Hepatic stellate cell (primary cell): Measurements from ENCODE around the gene ITGBL1.
"Not testable (repeated sequence)": the region's sequence is repeated elsewhere in the genome, so short reads cannot be mapped to it uniquely, and the experiment has no call there.

Experiments
- DNase-seq: peaks from one replicate; pipeline ENCODE4 v3.0.0; 2011; ENCODE audit warnings: low spot score

The ITGBL1 gene

DNA sequence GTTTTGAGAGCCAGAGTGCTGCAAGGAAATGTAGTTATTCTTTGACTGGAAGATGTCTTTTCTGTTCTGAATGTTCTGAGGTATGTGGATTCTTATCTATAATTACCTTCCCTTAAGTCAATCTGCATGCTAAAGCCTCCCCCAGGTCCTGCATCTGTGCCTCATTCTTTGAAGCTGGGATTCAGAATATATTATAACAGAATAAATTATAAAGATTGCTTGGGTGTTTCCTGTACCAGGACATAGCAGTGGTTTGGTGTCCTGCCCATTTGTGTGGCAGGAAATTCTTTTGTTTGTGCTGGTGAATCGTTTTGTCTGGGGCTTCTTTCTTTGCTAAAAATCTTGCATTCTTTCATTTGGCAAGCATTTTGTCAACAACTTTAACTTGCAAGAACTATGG is 60.2 kb downstream of the ITGBL1 start:
- DNase-seq, result no peak

DNA sequence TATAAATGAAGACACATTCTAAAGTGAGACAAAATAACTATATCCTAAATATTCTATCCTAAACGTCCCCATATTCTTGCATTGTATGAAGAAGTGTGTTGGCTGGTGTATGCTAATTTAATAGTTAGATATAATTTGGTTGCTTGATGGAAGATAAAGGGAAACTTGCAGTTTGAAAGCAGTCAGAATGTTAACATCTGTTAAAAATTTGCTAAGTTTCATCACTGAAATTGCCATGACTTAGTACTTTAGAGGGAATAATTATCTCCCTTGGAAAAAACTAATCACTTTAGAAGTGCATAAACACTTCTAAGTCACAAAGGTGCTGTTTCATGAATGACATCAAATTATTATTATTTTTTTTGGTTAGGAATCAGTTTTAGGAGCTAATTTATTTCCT is 61.6 kb downstream of the ITGBL1 start:
- no peak for DNase-seq

DNA sequence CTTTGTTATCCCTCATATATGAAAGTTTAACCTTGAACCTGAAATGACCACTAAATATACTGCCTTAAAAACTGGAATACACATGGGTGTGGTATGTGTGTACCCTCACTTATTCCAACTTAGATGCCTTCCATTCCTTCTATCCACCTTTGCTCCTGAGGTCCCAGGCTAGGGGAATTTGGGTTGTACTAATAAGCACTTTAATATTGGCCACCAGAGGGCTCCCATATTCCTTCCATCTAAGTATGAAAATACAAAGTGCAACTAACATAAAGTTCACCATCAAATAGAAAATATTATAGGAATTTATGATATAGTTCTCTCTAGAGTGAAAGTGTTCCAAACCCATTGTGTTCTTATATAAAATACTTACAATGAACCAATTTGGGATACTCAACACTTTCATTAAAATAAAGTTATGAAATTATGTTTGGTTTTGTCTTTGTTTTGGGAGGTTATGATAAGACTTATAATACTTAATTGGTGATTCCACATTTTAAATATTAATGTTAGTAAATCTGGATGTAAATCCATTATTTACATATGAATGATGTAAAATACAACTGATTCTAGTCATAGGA is 62.3 kb downstream of the ITGBL1 start:
- DNase-seq, result no peak

DNA sequence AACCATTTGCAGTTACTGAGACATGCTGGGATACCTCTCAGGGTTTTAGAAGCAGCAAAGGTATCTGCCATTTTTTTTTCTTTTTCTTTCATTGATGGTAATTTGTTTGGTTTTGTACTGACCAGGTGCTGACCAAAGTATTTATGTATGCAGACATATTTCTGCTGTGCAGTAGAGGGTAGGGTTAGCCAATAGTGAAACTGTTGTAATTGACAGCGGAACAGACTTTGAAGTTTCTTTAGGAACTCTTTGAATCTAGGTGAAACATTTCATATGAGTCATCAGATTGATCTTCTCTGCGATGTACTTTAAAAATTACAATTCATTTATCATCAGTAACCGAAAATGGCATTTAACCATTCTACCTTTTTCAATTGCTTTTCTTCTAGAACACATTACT is 63.0 kb downstream of the ITGBL1 start:
- DNase-seq, result no peak

DNA sequence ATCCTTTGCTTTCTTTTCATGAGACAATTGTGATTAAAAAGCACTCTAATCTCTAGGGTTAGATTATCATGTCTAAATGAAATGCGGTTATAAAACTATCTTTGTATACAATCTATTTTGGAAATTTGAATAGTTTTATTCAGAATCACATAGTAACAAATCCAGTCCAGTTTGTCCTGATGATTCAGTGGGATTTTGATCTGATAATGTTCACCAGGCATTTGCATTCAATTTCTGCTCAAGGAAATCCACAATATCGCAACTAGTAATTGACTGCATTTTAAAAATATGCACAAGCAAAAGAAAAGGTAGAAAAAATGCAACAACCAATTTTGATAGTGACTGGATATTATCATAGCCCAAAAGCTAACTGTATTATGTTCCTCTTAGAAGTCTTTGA is 63.8 kb downstream of the ITGBL1 start:
- DNase-seq, result no peak

DNA sequence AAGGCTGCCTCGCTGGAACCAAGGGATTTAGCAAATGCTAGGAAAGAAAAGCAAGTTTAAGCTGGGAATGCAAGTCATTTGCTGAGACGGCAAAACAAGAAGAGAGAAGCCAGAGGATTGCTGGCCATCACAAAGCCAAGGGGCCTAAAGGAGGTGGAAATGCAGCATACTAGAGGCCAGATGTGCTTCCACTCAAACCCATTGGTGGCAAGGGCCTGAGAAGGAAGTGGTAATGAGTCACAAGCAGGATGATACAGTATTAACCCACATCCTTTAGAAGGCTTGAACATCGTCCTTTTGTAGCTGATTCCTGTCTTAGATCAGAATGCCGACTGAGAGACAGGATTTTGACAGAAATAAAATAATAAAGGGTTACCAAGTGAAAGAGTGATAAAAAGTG is 68.2 kb downstream of the ITGBL1 start:
- DNase-seq, result peak; percentile 21

DNA sequence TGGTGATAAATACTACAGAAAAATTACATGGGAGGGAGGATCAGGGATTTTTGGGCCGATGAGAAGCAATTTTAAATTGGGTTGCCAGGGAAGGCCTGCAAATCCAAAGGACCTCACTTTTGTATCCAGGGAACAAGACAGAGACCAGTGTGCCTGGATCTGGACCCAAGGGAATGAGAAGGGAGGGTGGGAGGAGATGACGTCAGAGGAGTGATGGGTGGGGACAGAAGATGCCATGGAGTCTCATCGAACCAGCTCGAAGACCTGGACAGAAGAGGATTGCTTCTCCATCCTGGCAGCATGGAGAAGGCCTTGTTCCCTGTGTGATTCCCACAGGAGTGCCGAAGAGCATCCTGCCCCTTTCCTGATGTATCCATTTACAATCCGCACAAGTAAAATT is 68.9 kb downstream of the ITGBL1 start:
- no peak for DNase-seq

DNA sequence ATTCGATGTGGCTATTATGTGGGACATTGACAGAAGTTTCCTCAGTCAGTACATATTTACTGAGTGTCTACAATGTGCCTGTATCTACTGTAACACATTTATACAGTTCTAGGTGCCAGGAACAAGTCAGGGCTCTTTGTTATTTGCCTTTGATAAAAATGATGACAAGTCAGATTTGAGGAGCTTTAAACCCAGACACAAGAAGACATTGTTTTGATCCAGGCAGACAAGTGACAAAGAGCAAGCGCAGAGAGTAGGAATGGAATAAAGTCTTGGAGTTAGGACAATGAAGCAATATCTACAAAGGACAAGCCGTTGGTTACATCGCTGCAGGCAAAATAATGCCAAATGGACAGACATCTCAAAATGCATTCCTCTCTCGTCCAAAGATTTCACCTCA is 70.1 kb downstream of the ITGBL1 start:
- DNase-seq, result no peak

DNA sequence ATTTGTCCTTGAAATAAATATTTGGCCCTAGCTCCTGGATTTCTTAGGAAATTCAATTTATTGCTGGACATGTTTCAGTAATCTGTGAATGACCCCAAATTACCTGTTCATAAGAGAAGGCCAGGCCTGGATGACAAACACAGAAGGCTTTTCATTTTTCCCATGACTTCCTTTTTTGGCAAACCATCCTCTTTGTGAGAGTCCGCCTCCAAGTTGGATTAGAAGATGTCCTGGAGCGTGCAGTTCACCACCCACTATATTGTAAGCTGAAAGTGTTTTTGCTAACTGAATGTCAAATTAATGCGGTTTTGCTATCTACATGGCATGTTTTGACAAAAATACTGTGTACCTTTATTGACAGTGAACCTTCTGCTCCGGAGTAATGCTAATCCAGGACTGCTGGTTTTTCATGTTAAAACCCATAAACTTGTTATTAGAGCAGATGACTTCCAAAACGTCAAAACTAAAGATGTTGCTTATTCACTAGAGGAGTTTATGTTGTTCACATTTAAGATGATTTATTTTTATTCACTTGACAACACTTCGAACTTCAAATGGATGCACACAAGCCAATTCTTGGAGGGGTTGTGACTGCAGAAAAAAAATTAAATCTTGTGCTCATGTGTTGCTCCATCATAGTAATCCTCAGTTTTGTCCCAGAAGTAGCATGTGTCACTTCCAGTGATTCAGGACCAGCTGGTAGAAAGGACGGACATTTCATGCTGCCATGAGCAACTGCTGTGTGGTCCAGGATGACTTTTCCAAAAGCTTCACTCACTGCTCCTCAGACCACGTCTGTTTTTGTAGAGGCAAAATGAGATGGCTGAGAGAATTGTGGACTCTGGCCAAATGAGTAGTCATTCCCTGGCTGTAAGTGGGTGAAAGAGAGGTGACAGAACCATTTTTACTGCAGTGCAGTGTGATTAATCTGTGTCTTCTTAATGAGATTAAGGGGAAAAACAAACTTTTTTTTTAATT is 71.0 kb downstream of the ITGBL1 start:
- DNase-seq, result peak; percentile 32

DNA sequence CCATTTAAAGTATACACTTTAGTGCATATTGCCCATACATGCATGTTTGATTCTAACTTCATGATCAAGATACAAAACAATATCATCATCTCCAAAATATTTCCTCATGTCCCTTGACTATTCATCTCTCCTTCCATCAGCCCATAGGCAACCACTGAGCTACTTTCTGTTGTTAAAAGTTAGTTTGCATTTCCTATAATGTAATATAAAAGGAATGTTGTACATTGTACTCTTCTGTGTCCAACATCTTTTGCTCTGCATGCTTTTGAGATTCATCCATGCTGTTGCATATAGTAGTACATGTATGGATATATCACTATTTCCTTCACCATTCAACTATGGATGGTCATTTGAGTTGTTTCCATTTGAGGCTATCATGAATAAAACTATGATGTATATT is 74.7 kb downstream of the ITGBL1 start:
- no peak for DNase-seq

DNA sequence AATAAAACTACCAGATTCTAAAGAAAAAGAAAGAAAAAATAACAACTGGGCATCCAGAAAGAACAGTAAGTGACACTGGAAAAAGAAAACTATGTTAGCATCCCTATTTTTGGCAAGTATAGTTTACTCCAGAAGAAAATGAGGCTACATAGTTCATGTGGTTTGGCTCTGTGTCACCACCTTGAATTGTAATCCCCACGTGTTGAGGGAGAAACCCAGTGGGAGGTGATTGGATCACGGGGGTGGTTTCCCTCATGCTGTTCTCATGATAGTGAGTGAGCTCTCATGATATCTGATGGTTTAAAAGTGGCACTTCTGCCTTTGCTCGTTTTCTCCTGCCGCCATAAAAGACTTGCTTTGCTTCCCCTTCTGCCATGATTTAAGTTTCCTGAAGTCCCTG is 76.9 kb downstream of the ITGBL1 start:
- no peak for DNase-seq

DNA sequence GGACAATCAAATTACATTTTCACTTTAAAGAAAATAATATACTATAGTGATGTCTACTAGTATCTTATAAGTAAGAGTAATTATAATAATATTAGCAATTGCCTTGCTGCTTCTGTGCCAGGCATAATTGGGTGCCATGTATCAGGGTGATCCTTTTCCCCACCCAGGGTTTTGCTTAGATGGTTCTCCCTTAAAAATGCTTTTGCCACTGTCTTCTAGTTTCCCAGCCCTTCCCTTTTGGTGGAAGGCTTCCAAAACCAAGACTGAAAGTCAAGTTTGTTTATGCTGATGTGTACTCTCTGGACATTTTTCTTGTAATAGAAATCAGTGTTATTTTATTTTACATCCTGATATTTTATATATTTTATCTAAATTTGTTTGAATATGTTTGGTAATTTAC is 77.8 kb downstream of the ITGBL1 start:
- no peak for DNase-seq

DNA sequence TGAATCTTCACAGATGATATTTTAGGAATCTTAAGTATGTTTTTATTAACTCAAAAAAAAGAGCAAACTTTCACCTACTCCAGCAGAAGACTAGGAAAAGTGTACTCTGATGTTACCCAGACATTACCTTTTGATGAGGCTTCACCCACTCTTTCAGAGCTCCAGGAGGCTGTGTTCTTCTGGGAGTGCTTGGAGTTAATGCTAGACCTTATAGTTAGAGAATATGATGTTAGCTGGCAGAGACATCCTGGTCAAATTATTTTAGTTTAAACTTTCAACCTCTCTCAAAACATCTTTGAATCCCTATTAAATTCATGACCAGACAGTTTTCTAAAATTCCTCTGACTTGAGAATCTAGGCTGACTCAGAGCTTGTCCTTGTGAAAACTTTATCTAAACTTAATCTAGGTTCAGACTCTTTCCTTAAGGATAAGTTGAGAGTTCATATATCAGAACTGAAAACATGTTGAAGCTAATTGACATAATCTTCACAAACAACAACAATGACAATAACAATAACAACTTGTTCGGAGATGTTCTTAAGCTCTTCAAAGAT is 82.8 kb downstream of the ITGBL1 start:
- DNase-seq, result no peak

DNA sequence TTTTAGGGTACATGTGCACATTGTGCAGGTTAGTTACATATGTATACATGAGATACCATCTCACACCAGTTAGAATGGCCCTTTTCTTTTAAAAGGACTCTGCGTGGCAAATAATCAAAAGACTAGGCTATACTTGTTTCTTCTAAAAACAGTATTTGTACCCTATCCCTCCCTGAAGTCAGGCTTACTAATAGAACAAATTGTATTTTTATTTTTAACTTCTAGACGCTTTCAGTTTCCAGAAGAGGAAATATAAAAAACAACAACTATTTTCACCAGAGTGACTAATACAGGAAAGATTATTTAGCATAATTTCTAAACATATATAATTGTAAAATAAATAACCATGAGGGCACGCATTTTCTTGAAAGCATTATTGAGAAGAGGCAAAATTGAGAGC is 83.6 kb downstream of the ITGBL1 start:
- no peak for DNase-seq

DNA sequence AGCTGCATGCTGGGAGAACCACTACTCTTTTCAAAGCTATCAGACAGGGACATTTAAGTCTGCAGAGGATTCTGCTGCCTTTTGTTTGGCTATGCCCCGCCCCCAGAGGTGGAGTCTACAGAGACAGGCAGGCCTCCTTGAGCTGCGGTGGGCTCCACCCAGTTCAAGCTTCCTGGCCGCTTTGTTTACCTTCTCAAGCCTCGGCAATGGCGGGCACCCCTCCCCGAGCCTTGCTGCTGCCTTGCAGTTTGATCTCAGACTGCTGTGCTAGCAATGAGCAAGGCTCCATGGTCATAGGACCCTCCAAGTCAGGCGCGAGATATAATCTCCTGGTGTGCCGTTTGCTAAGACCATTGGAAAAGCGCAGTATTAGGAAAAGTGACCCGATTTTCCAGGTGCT is 92.1 kb downstream of the ITGBL1 start:
- not testable (repeated sequence) for DNase-seq

DNA sequence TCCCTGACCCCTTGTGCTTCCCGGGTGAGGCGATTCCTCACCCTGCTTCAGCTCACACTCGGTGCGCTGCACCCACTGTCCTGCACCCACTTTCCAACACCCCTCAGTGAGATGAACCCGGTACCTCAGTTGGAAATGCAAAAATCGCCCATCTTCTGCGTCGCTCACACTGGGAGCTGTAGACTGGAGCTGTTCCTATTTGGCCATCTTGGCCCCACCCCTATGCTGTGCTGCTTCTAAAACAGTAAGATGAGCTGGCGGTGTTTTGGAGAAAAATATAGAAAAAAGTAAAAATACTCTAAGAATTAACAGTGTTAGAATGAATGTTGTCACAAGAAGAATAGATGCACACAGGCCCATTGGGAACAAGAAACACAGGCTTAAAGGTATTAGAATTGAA is 92.5 kb downstream of the ITGBL1 start:
- DNase-seq, result no peak

DNA sequence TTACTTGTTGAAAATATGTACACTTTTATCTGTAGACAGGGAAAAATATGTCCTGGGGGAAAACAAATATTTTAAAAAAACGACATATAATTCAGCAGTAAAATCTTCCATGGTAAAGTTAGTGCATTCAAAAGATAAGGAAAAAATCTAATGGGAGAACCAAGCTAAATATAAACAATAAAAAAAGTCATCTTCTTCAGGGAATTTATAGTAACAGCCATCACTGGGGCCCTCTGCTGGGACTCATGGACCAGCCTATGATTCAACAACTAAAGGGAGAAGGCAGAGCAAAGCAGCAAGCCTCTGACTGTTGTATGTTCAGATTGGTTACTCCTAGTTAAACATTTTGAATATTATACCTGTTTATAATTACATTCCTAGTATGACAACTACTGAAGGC is 93.0 kb downstream of the ITGBL1 start:
- DNase-seq, result peak; percentile 24

DNA sequence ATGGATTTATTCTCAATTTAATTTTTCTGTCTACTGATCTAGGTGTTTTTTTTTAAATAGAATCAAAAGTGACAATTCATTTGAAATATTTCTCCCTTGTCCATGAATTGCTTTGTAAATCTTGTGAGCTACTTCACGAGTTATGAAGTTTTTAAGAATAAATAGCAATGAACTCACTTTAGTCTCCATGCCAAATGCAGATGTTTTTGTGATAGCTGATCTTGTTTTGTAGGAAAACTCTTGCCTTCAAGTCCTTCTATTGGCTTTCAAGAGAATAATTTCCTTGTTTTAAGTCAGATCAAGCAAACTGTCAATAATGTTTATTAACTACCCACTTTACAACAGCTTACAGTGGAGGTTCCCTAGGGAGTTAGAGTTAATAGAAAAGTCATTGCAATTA is 99.8 kb downstream of the ITGBL1 start:
- no peak for DNase-seq

DNA sequence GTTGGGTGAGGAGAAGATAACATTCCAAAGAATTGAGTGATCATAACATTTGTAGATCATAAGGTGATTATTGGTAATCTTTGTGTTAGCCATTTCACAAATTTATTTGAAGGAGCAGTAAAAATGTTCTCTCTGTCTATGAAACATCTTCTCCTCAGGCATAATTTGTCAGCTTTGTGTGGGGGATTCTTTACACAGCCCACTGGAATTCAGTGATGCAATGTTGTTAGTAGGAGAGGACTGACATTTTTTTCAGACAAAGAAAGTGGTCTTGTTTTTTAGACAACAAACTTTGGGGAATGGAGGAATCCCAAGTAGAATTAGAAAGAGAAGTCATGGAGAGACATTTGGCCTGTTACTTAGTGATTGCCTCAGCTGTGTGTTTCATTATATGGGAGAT is 100.3 kb downstream of the ITGBL1 start:
- DNase-seq, result no peak

DNA sequence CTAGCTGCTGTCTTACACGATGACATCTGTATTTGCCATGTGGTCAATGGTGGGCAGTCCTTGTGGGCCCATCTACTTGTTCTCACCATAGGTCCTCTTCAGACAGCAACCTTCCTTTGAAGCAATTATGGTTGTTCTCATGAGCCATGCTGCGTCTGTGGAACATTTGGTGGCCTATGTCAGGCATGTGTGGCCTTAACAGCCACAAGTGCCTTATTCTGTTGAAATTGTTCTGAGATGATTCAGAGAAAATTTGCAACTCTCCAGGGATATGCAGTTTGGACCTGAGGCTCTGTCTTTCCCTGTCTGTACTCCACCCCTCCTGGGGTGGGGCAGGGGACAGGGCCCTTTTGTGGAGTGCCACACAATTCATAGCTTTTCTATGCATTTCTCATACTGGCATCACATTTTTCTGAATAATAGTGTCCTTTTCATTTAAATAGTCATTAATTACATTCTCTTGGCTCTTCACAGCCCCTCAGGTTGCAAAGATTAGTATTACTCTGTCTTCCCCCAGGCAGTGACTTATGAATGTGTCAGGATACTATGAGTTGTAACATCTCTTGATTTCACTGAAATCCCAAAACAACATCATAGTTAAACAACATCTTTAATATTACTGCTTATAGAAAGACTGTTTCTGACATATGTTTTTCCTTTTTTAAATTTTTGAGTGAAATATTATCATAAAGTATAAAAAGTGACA is 102.1 kb downstream of the ITGBL1 start:
- no peak for DNase-seq

DNA sequence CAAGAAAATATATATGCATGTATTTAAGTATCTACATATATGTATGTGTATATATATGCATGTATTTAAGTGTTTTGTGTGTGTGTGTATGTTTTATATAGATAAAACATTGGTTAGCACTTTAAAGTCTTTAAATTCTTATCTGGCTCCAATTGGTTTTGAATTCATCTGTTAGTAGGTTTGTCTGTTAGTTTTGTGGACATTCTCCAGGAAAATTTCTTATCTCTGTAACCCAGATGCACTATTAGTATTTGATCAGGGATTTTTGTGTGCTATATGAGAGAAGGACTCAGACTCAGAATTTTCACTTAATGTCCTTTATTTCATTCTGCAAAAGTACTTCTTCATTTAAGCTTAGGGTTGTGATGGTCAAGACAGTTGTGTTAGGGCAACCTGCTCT is 103.1 kb downstream of the ITGBL1 start:
- no peak for DNase-seq

DNA sequence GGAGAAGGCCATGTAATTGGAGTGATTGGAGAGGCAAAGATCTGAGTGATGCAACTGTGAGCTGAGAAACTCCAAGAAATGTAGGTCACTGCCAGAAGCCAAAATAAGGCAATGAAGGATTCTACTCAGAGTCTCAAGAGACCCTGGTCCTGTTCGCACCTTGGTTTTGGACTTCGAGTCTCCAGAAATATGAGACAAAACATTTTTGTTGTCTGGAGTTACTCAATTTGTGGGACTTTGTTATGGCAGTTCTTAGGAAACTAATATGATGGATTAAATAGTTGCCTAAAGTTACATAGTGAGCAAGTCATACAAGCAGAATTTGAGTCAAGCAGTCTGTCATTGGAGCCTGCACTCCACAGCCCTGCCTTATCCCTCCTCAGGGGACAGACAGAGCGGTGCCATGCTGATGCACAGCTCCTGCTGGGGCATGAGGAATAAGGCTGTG is 104.2 kb downstream of the ITGBL1 start:
- no peak for DNase-seq

DNA sequence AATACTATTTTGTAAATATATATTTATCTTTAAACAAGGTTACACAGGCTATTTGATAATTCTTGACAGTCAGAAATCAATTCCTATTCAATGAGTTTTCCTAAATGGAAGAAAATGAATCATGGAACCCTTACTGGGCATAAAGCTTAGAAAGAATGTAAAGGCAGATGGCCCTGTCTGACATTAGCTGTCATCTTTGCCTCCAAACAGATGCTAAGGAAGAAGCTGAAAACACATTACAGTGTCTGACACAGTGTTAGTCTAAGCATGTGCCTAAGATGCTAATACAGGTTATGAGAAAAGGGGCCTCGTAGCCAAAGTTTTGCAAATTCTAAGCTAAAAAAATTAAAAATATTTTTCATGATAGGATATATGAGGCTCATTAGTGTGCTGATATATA is 112.8 kb downstream of the ITGBL1 start:
- no peak for DNase-seq
